ENCODE measurements around the gene CAMSAP2. TPM values are rescaled to one million over a fixed set of nuclear protein-coding genes. Genes with fewer than 3 reads are reported as not detected.

The CAMSAP2 gene
- total and polyA plus RNA-seq, 10 of the 15 experiments (the other 5 are each of a cell fraction or from before 2014, with no cell fraction given) = 3.9 to 19.8 (median 8.0) TPM

- TF ChIP-seq EZH2 (IDR thresholded peaks at IDR 0.05; ENCODE audit: borderline replicate concordance, control insufficient read depth, low read depth, low read length) (no peak), MEF2B (IDR thresholded peaks at IDR 0.05; ENCODE audit: partially characterized antibody, poor library complexity, severe bottlenecking) (no peak), EP300 (IDR thresholded peaks at IDR 0.05; ENCODE audit: borderline replicate concordance in 1 of 2, control insufficient read depth in 1 of 2, low read depth in 2 of 2, low read length in 2 of 2) (no peak), ZNF622 (IDR thresholded peaks at IDR 0.05) (no peak), RAD21 (IDR thresholded peaks at IDR 0.05; ENCODE audit: insufficient read depth, low read depth, low read length) (no peak), ESRRA (IDR thresholded peaks at IDR 0.05; ENCODE audit: low read length) (no peak), ZBTB40 (IDR thresholded peaks at IDR 0.05; ENCODE audit: borderline replicate concordance) (no peak)
Observed at GRCh38 chr1:200708769-200709168, 29.9 kb upstream of the CAMSAP2 start (continued).

GRCh38 chr1:200710166-200710565, 28.5 kb upstream of the CAMSAP2 start:
- H3K9ac ChIP-seq (ENCODE audit: control insufficient read depth, insufficient read depth, low read length) = no peak overlapping the region
- WGBS (ENCODE audit: insufficient coverage, insufficient replicate concordance, low lambda C conversion rate, missing lambda C conversion rate) = 82% methylated on average over 2 of the region's 2 CpGs
- H2AFZ ChIP-seq (ENCODE audit: control insufficient read depth, low read depth, low read length) = no peak overlapping the region
- BruUV-seq (replicated peaks) = no TSS peak
- H3K9me3 ChIP-seq (replicated peaks; ENCODE audit: control insufficient read depth, insufficient read depth, low read length) = no peaks in the 10 kb centered on the region
- RAD21 ChIA-PET (ENCODE audit: unreplicated experiment) = no interaction called here
- H3K4me3 ChIP-seq = no peak overlapping the region
- H3K27ac ChIP-seq (ENCODE audit: control insufficient read depth, insufficient read depth) = no peak overlapping the region
- no peaks in the 10 kb centered on the region for H4K20me1 ChIP-seq (ENCODE audit: control insufficient read depth, insufficient read depth)
- intact Hi-C loops (cut with micrococcal nuclease; ENCODE audit: unreplicated experiment) = no loop called here
- H3K27me3 ChIP-seq (replicated peaks in 1 of 2; ENCODE audit: control insufficient read depth in 2 of 2, insufficient read depth in 2 of 2, low read length in 1 of 2) = no peaks in the 10 kb centered on the region
- POLR2A ChIA-PET = no interaction called here
- no peak for ATAC-seq
- H3K36me3 ChIP-seq (ENCODE audit: control insufficient read depth in 2 of 2, insufficient read depth in 2 of 2, low read length in 1 of 2) = no peaks in the 10 kb centered on the region
- H3K4me2 ChIP-seq (ENCODE audit: control insufficient read depth, insufficient read depth) = no peak overlapping the region
- no peaks in the 10 kb centered on the region for H3K4me1 ChIP-seq (ENCODE audit: control insufficient read depth, insufficient read depth, low read length)
- in situ Hi-C loops (cut with MboI) = loop anchor here (5.0 kb wide), 1 partner anchor 57 kb away; no protein-coding TSS in a partner anchor
- SMC1A ChIA-PET (ENCODE audit: uncharacterized antibody, unreplicated experiment) = interaction anchor here (1.0 kb wide), 1 partner anchor 8 kb away, joined by 4 read pairs; no protein-coding TSS in a partner anchor
- H3K79me2 ChIP-seq (ENCODE audit: control insufficient read depth, insufficient read depth, low read length) = no peaks in the 10 kb centered on the region
- no peak for FAIRE-seq
- DNase-seq (ENCODE audit: low read depth, low spot score) = no peak
- CTCF ChIA-PET = interaction anchor here (0.6 to 1.2 kb wide), 2 partner anchors 40 to 131 kb away, joined by 3 read pairs; no protein-coding TSS in a partner anchor
- TF ChIP-seq ZNF384 (IDR thresholded peaks at IDR 0.05; ENCODE audit: borderline replicate concordance, low read depth, low read length) (no peak), SIX5 (IDR thresholded peaks at IDR 0.05; ENCODE audit: low read depth, low read length, severe bottlenecking) (no peak), LARP7 (IDR thresholded peaks at IDR 0.05) (no peak), NFYA (IDR thresholded peaks at IDR 0.05; ENCODE audit: borderline replicate concordance, low read depth, low read length) (no peak), CBFB (IDR thresholded peaks at IDR 0.05; ENCODE audit: low read depth) (no peak), PAX5 (IDR thresholded peaks at IDR 0.05; ENCODE audit: borderline replicate concordance, low read depth, low read length) (no peak), SREBF1 (IDR thresholded peaks at IDR 0.05; ENCODE audit: low read length) (no peak), BACH1 (IDR thresholded peaks at IDR 0.05; ENCODE audit: borderline replicate concordance) (no peak), IRF4 (IDR thresholded peaks at IDR 0.05; ENCODE audit: low read depth, low read length) (no peak), REST (IDR thresholded peaks at IDR 0.05; ENCODE audit: low read depth, low read length) (no peak)

Measured in GM12878 (cell line).